ENCODE data around the gene PROKR2. TPM values are rescaled to one million over a fixed set of nuclear protein-coding genes. Genes with fewer than 3 reads are reported as not detected.

Gene PROKR2
- total RNA-seq, 1 donor from 2014 or later, result not detected

- H3K27me3 Mint-ChIP-seq (ENCODE audit: low read depth), result peaks cover 28% of the 10 kb centered on the region
- no peak for DNase-seq (ENCODE audit: low read depth, low spot score)
- H3K9me3 Mint-ChIP-seq, result no peaks in the 10 kb centered on the region
- TF ChIP-seq CTCF (conservative IDR thresholded peaks at IDR 0.05), result no peak
- H3K4me3 Mint-ChIP-seq, result no peak overlapping the region
- H3K36me3 Mint-ChIP-seq (ENCODE audit: low read depth), result no peaks in the 10 kb centered on the region
- H3K27ac Mint-ChIP-seq (ENCODE audit: unreplicated experiment), result no peak overlapping the region
- no peaks in the 10 kb centered on the region for H3K4me1 Mint-ChIP-seq
Observed at GRCh38 chr20:5357946-5358345, 41.2 kb upstream of the PROKR2 start.

- Mint-ChIP-seq H3K9me3 (no peaks in the 10 kb centered on the region), H3K36me3 (ENCODE audit: low read depth) (no peaks in the 10 kb centered on the region), H3K4me3 (no peak overlapping the region), H3K27ac (ENCODE audit: unreplicated experiment) (no peak overlapping the region), H3K4me1 (no peaks in the 10 kb centered on the region), H3K27me3 (ENCODE audit: low read depth) (peaks cover 28% of the 10 kb centered on the region)
- no peak for TF ChIP-seq CTCF (conservative IDR thresholded peaks at IDR 0.05)
- DNase-seq (ENCODE audit: low read depth, low spot score), result no peak
Observed at GRCh38 chr20:5356941-5357340, 40.2 kb upstream of the PROKR2 start.

GRCh38 chr20:5354901-5355300, 38.1 kb upstream of the PROKR2 start:
- no peak for TF ChIP-seq CTCF (conservative IDR thresholded peaks at IDR 0.05)
- H3K27ac Mint-ChIP-seq (ENCODE audit: unreplicated experiment), result no peak overlapping the region
- no peaks in the 10 kb centered on the region for H3K36me3 Mint-ChIP-seq (ENCODE audit: low read depth)
- H3K9me3 Mint-ChIP-seq, result no peaks in the 10 kb centered on the region
- peaks cover 26% of the 10 kb centered on the region for H3K27me3 Mint-ChIP-seq (ENCODE audit: low read depth)
- H3K4me1 Mint-ChIP-seq, result peaks cover 4% of the 10 kb centered on the region
- H3K4me3 Mint-ChIP-seq, result no peak overlapping the region
- DNase-seq (ENCODE audit: low read depth, low spot score), result no peak

GRCh38 chr20:5353624-5354496, 37.1 kb upstream of the PROKR2 start:
- Mint-ChIP-seq H3K9me3 (no peaks in the 10 kb centered on the region), H3K4me3 (no peak overlapping the region)

GRCh38 chr20:5349448-5349847, 32.7 kb upstream of the PROKR2 start:
- Mint-ChIP-seq H3K36me3 (ENCODE audit: low read depth) (no peaks in the 10 kb centered on the region), H3K4me3 (no peak overlapping the region), H3K27ac (ENCODE audit: unreplicated experiment) (peak overlapping the region; percentile 50), H3K9me3 (no peaks in the 10 kb centered on the region), H3K4me1 (peaks cover 4% of the 10 kb centered on the region), H3K27me3 (ENCODE audit: low read depth) (peaks cover 12% of the 10 kb centered on the region)
- no peak for TF ChIP-seq CTCF (conservative IDR thresholded peaks at IDR 0.05)
- DNase-seq (ENCODE audit: low read depth, low spot score), result no peak

More at GRCh38 chr20:5353624-5354496, 37.1 kb upstream of the PROKR2 start:
- no peak for DNase-seq (ENCODE audit: low read depth, low spot score)
- H3K27ac Mint-ChIP-seq (ENCODE audit: unreplicated experiment), result no peak overlapping the region
- peaks cover 29% of the 10 kb centered on the region for H3K27me3 Mint-ChIP-seq (ENCODE audit: low read depth)
- H3K4me1 Mint-ChIP-seq, result peaks cover 4% of the 10 kb centered on the region
- TF ChIP-seq CTCF (conservative IDR thresholded peaks at IDR 0.05), result no peak
- no peaks in the 10 kb centered on the region for H3K36me3 Mint-ChIP-seq (ENCODE audit: low read depth)

Measured in neural crest cell (in vitro differentiated cells).